ENCODE data around the gene PSMB3. TPM values are rescaled to one million over a fixed set of nuclear protein-coding genes. Genes with fewer than 3 reads are reported as not detected.

Gene PSMB3
- total and polyA plus RNA-seq, 9 of the 15 experiments (the other 6 are each of a cell fraction or from before 2014, with no cell fraction given), result 460 to 2,775 (median 574) TPM

DNA sequence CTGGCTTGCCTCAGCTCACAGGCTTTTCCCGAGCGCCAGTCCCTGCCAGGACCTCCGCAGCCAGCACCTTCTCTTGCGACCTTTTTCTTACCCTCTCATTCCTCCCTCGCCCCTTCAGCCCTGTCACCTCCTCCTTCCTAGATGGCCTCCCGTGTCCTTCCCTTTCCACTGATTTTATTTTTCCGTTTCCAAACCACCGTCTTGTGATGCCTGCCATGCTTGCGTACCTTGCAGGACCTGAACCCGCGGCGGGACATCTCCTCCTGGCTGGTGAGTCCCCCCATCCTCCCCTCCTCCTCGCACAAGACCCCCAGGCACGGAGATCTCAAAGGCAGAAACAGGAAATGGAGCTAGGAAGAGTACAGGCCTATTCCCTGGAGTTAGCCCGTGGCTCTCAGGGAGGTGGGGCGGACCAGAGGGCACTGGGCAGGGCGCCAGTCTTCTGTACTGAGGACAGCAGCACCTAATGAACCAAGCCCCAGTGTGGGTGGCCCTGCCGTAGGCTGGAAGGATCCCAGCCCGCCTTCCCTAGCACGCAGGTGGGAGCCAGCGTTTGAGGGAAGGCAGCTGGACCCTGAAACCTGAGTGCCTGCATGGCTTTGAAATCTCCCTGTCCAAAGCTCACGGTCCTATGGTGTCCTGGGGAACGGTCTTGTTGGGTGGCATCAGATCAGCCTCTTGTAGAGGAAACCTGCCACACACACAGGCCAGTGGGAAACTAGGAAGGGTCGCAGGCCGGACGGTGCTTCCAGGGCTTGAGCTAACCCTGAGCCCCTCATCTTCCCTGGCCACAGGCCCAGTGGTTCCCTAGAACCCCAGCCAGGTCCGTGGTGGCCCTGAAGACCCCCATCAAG lies 21.8 kb upstream of the PSMB3 start:
- peak in 1 of 4 experiments; percentile 46 for DNase-seq (ENCODE audit: extremely low read depth in 1 of 4, low spot score in 3 of 4)
- POLR2A ChIA-PET, result interaction anchor here (0.5 to 1.8 kb wide), 11 partner anchors 10 to 227 kb away, joined by 3 to 6 read pairs (median 3); partner anchors contain the start of gene MLLT6
- no peaks in the 10 kb centered on the region for H3K27me3 ChIP-seq (ENCODE audit: control insufficient read depth in 2 of 2, insufficient read depth in 2 of 2, low read length in 2 of 2)
- CTCF ChIA-PET (ENCODE audit: low intra/inter-chr PET ratio), result interaction anchor here (1.7 kb wide), 1 partner anchor 54 kb away, joined by 3 read pairs; no protein-coding TSS in a partner anchor
- H3K9ac ChIP-seq (ENCODE audit: insufficient read depth in 1 of 2, low read depth in 2 of 2, low read length in 2 of 2), result peak overlapping the region; percentile 65 to 96
- peak overlapping the region; percentile 43 for H2AFZ ChIP-seq (ENCODE audit: low read depth, low read length)
- no peaks in the 10 kb centered on the region for H3K9me3 ChIP-seq (replicated peaks; ENCODE audit: control insufficient read depth, insufficient read depth, low read depth, low read length)
- ATAC-seq, result 0 out of 3 replicates have a peak, but pooled peaks have one; percentile 1
- 2% methylated on average over 26 of the region's 27 CpGs for WGBS (ENCODE audit: insufficient coverage, low coverage, missing lambda C conversion rate)
- peak overlapping the region; percentile 55 for H3K4me3 ChIP-seq
- H3K4me1 ChIP-seq (replicated peaks in 1 of 2; ENCODE audit: control insufficient read depth in 2 of 2, insufficient read depth in 2 of 2, low read length in 2 of 2), result peaks cover 43 to 77% of the 10 kb centered on the region in 2 experiments
- intact Hi-C loops (cut with micrococcal nuclease) (loop anchor here (1.0 kb wide), 1 partner anchor 53 kb away; no protein-coding TSS in a partner anchor), in situ Hi-C loops (cut with MboI) (loop anchor here (5.0 kb wide), 1 partner anchor 53 kb away; no protein-coding TSS in a partner anchor)
- 0 out of 2 replicates have a peak, but pooled peaks cover 3% of the 10 kb centered on the region for H4K20me1 ChIP-seq (replicated peaks; ENCODE audit: control insufficient read depth, insufficient read depth, low read length)
- H3K9me1 ChIP-seq (ENCODE audit: control insufficient read depth, insufficient read depth, low read length), result peaks cover 3% of the 10 kb centered on the region
- peaks cover 43% of the 10 kb centered on the region; the same call in 2 of the 3 replicates for H3K36me3 ChIP-seq (ENCODE audit: control insufficient read depth, insufficient read depth, low read length)
- no peak for FAIRE-seq
- peak overlapping the region; percentile 49 for H3K27ac ChIP-seq (ENCODE audit: extremely low read depth, low read depth, low read length)
- H3K4me2 ChIP-seq (ENCODE audit: insufficient read depth, low read length), result peak overlapping the region; percentile 88
- H3K79me2 ChIP-seq (ENCODE audit: control insufficient read depth, insufficient read depth, low read length), result peaks cover 24% of the 10 kb centered on the region
- TSS peak; percentile 27 for BruUV-seq (replicated peaks)
- TF ChIP-seq, protein P1, sequence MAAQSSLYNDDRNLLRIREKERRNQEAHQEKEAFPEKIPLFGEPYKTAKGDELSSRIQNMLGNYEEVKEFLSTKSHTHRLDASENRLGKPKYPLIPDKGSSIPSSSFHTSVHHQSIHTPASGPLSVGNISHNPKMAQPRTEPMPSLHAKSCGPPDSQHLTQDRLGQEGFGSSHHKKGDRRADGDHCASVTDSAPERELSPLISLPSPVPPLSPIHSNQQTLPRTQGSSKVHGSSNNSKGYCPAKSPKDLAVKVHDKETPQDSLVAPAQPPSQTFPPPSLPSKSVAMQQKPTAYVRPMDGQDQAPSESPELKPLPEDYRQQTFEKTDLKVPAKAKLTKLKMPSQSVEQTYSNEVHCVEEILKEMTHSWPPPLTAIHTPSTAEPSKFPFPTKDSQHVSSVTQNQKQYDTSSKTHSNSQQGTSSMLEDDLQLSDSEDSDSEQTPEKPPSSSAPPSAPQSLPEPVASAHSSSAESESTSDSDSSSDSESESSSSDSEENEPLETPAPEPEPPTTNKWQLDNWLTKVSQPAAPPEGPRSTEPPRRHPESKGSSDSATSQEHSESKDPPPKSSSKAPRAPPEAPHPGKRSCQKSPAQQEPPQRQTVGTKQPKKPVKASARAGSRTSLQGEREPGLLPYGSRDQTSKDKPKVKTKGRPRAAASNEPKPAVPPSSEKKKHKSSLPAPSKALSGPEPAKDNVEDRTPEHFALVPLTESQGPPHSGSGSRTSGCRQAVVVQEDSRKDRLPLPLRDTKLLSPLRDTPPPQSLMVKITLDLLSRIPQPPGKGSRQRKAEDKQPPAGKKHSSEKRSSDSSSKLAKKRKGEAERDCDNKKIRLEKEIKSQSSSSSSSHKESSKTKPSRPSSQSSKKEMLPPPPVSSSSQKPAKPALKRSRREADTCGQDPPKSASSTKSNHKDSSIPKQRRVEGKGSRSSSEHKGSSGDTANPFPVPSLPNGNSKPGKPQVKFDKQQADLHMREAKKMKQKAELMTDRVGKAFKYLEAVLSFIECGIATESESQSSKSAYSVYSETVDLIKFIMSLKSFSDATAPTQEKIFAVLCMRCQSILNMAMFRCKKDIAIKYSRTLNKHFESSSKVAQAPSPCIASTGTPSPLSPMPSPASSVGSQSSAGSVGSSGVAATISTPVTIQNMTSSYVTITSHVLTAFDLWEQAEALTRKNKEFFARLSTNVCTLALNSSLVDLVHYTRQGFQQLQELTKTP (IDR thresholded peaks at IDR 0.05; ENCODE audit: low read depth in 1 of 2, partially characterized antibody in 2 of 2), result peak in 1 of 2 experiments; percentile 92
- TF ChIP-seq, protein P2, sequence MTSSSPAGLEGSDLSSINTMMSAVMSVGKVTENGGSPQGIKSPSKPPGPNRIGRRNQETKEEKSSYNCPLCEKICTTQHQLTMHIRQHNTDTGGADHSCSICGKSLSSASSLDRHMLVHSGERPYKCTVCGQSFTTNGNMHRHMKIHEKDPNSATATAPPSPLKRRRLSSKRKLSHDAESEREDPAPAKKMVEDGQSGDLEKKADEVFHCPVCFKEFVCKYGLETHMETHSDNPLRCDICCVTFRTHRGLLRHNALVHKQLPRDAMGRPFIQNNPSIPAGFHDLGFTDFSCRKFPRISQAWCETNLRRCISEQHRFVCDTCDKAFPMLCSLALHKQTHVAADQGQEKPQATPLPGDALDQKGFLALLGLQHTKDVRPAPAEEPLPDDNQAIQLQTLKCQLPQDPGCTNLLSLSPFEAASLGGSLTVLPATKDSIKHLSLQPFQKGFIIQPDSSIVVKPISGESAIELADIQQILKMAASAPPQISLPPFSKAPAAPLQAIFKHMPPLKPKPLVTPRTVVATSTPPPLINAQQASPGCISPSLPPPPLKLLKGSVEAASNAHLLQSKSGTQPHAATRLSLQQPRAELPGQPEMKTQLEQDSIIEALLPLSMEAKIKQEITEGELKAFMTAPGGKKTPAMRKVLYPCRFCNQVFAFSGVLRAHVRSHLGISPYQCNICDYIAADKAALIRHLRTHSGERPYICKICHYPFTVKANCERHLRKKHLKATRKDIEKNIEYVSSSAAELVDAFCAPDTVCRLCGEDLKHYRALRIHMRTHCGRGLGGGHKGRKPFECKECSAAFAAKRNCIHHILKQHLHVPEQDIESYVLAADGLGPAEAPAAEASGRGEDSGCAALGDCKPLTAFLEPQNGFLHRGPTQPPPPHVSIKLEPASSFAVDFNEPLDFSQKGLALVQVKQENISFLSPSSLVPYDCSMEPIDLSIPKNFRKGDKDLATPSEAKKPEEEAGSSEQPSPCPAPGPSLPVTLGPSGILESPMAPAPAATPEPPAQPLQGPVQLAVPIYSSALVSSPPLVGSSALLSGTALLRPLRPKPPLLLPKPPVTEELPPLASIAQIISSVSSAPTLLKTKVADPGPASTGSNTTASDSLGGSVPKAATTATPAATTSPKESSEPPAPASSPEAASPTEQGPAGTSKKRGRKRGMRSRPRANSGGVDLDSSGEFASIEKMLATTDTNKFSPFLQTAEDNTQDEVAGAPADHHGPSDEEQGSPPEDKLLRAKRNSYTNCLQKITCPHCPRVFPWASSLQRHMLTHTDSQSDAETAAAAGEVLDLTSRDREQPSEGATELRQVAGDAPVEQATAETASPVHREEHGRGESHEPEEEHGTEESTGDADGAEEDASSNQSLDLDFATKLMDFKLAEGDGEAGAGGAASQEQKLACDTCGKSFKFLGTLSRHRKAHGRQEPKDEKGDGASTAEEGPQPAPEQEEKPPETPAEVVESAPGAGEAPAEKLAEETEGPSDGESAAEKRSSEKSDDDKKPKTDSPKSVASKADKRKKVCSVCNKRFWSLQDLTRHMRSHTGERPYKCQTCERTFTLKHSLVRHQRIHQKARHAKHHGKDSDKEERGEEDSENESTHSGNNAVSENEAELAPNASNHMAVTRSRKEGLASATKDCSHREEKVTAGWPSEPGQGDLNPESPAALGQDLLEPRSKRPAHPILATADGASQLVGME (CRISPR knock-in tag; IDR thresholded peaks at IDR 0.05), result no peak
- peak; percentile 43; the same call in 1 of the 2 replicates for TF ChIP-seq EP400 (IDR thresholded peaks at IDR 0.05)
- TF ChIP-seq ADNP (tag; IDR thresholded peaks at IDR 0.05), result no peak
- TF ChIP-seq, protein P3, sequence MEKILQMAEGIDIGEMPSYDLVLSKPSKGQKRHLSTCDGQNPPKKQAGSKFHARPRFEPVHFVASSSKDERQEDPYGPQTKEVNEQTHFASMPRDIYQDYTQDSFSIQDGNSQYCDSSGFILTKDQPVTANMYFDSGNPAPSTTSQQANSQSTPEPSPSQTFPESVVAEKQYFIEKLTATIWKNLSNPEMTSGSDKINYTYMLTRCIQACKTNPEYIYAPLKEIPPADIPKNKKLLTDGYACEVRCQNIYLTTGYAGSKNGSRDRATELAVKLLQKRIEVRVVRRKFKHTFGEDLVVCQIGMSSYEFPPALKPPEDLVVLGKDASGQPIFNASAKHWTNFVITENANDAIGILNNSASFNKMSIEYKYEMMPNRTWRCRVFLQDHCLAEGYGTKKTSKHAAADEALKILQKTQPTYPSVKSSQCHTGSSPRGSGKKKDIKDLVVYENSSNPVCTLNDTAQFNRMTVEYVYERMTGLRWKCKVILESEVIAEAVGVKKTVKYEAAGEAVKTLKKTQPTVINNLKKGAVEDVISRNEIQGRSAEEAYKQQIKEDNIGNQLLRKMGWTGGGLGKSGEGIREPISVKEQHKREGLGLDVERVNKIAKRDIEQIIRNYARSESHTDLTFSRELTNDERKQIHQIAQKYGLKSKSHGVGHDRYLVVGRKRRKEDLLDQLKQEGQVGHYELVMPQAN (IDR thresholded peaks at IDR 0.05; ENCODE audit: borderline replicate concordance), result peak; percentile 88
- TF ChIP-seq ELF2 (CRISPR knock-in tag; IDR thresholded peaks at IDR 0.05), result no peak
- no peak for TF ChIP-seq CEBPB (tag; IDR thresholded peaks at IDR 0.05)

All from K562 (cell line).